GM23338 (cell line): ENCODE results near the gene CCDC194. TPM values are rescaled to one million over a fixed set of nuclear protein-coding genes. Genes with fewer than 3 reads are reported as not detected.

Source experiments
- ATAC-seq: fragments of 200-7000 bp; cut with Tn5 transposase; 3 replicates; pipeline ENCODE4 v1.9.1; 2020
- DNase-seq: peaks from one replicate; pipeline ENCODE4 v3.0.0-alpha.2; 2015; ENCODE audit warnings: low spot score
- H2AFZ ChIP-seq: fragments of 200-600 bp; sonication (generic); 2 replicates; pipeline ENCODE4 v1.8.0; 2016; ENCODE audit warnings: antibody characterized with exemption, mild to moderate bottlenecking, moderate library complexity
- H3F3A ChIP-seq: fragments of 200-600 bp; sonication (generic); replicated peaks from 2 replicates; pipeline ENCODE4 v1.8.0; 2017; ENCODE audit warnings: antibody characterized with exemption, mixed run types, low read depth
- H3K27ac ChIP-seq: fragments of 200-600 bp; sonication (generic); 2 replicates; pipeline ENCODE4 v1.6.1; 2016; ENCODE audit warnings: low read depth
- H3K27me3 ChIP-seq: fragments of 200-600 bp; sonication (generic); 2 replicates; pipeline ENCODE4 v1.8.0; 2016; ENCODE audit warnings: mild to moderate bottlenecking, mixed run types, moderate library complexity; ENCODE audit not compliant: insufficient read depth
- H3K36me3 ChIP-seq: fragments of 200-600 bp; sonication (generic); 2 replicates; pipeline ENCODE4 v1.8.0; 2016; ENCODE audit warnings: mild to moderate bottlenecking; ENCODE audit not compliant: insufficient read depth
- H3K4me1 ChIP-seq: fragments of 200-600 bp; sonication (generic); 2 replicates; pipeline ENCODE4 v1.8.0; 2016; ENCODE audit warnings: mild to moderate bottlenecking, moderate library complexity; ENCODE audit not compliant: insufficient read depth
- H3K4me2 ChIP-seq: fragments of 200-600 bp; sonication (generic); 2 replicates; pipeline ENCODE4 v1.7.1; 2017; ENCODE audit warnings: mixed run types
- H3K4me3 ChIP-seq: fragments of 200-600 bp; sonication (generic); 2 replicates; pipeline ENCODE4 v1.6.1; 2016; ENCODE audit warnings: mixed run types
- H3K79me2 ChIP-seq: fragments of 200-600 bp; sonication (generic); replicated peaks from 2 replicates; pipeline ENCODE4 v1.8.0; 2017; ENCODE audit warnings: mild to moderate bottlenecking; ENCODE audit not compliant: insufficient read depth
- H3K9me2 ChIP-seq: fragments of 200-600 bp; sonication (generic); 2 replicates; pipeline ENCODE4 v1.8.0; 2017; ENCODE audit not compliant: insufficient read depth
- H4K20me1 ChIP-seq: fragments of 200-600 bp; sonication (generic); replicated peaks from 2 replicates; pipeline ENCODE4 v1.8.0; 2017; ENCODE audit warnings: mild to moderate bottlenecking; ENCODE audit not compliant: insufficient read depth
- H3K27ac Mint-ChIP-seq: 2 replicates; pipeline ENCODE4 v1.8.0; 2020; ENCODE audit warnings: inconsistent platforms, mild to moderate bottlenecking, moderate library complexity, mixed read lengths
- H3K27me3 Mint-ChIP-seq: 3 replicates; pipeline ENCODE4 v1.8.0; 2022; ENCODE audit warnings: low read depth, mild to moderate bottlenecking, moderate library complexity, mixed read lengths, inconsistent platforms; ENCODE audit not compliant: insufficient read depth, poor library complexity
- H3K36me3 Mint-ChIP-seq: 3 replicates; pipeline ENCODE4 v1.8.0; 2021; ENCODE audit warnings: low read depth, mild to moderate bottlenecking, inconsistent platforms, moderate library complexity, mixed read lengths
- H3K4me1 Mint-ChIP-seq: 3 replicates; pipeline ENCODE4 v1.8.0; 2020; ENCODE audit warnings: mild to moderate bottlenecking, inconsistent platforms, mixed read lengths
- H3K4me3 Mint-ChIP-seq: 3 replicates; pipeline ENCODE4 v1.8.0; 2021; ENCODE audit warnings: moderate library complexity, mild to moderate bottlenecking, inconsistent platforms, mixed read lengths
- H3K9me3 Mint-ChIP-seq: 3 replicates; pipeline ENCODE4 v1.8.0; 2020; ENCODE audit warnings: moderate library complexity, mild to moderate bottlenecking, inconsistent platforms, mixed read lengths
- CREB1 ChIP-seq: fragments of 250-450 bp; sonication (Bioruptor Pico); IDR thresholded peaks from 2 replicates; pipeline ENCODE4 v1.5.0; 2020; ENCODE audit warnings: low read depth, mild to moderate bottlenecking, moderate library complexity
- EZH2 ChIP-seq: fragments of 200-600 bp; sonication (generic); IDR thresholded peaks from one replicate; pipeline ENCODE4 v1.8.0; 2017; ENCODE audit warnings: antibody characterized with exemption, mild to moderate bottlenecking, low read depth; ENCODE audit not compliant: unreplicated experiment
- EZH2phosphoT487 ChIP-seq: fragments of 200-600 bp; sonication (generic); IDR thresholded peaks from one replicate; pipeline ENCODE4 v1.8.1; 2018; ENCODE audit warnings: antibody characterized with exemption; ENCODE audit not compliant: unreplicated experiment
- JUNB ChIP-seq: IDR thresholded peaks from one replicate; pipeline ENCODE4 v1.6.1; 2016; ENCODE audit warnings: antibody characterized with exemption; ENCODE audit not compliant: unreplicated experiment
- POLR2AphosphoS5 ChIP-seq: IDR thresholded peaks from 2 replicates; pipeline ENCODE4 v1.6.1; 2016; ENCODE audit warnings: antibody characterized with exemption, low read depth
- STAT1 ChIP-seq: IDR thresholded peaks from one replicate; pipeline ENCODE4 v1.6.1; 2016; ENCODE audit warnings: antibody characterized with exemption; ENCODE audit not compliant: unreplicated experiment
- ZNF114 ChIP-seq: fragments of 250-450 bp; sonication (Bioruptor Pico); IDR thresholded peaks from 2 replicates; pipeline ENCODE4 v1.5.0; 2020; ENCODE audit warnings: mild to moderate bottlenecking, moderate library complexity
- ZNF331 ChIP-seq: fragments of 250-450 bp; sonication (Bioruptor Pico); IDR thresholded peaks from 2 replicates; pipeline ENCODE4 v1.5.0; 2020; ENCODE audit warnings: low read depth, mild to moderate bottlenecking, moderate library complexity
- polyA plus RNA-seq: library from polyadenylated mRNA; unstranded; fragments of >200 nt; fragmentation: Nextera tagmentation; extraction: Ambion mirVana; gene quantifications from 2 replicates; pipeline ENCODE4 v1.2.1, GENCODE V29; 2016
- total RNA-seq: library from RNA; depleted of rRNA; stranded (reverse); fragments of >200 nt; shearing (Covaris generic); gene quantifications from 2 replicates; pipeline ENCODE4 v1.2.3, GENCODE V29; 2014
- TF ChIP-seq, protein P1 (sequence below): IDR thresholded peaks from one replicate; pipeline ENCODE4 v1.6.1; 2018; ENCODE audit warnings: antibody characterized with exemption; ENCODE audit not compliant: unreplicated experiment
- TF ChIP-seq, protein P2 (sequence below): fragments of 250-450 bp; sonication (Bioruptor Pico); IDR thresholded peaks from 2 replicates; pipeline ENCODE4 v1.5.0; 2020; ENCODE audit warnings: mild to moderate bottlenecking, moderate library complexity
- TF ChIP-seq, protein P3 (sequence below), 2 experiments: fragments of 200-600 bp in 1 of 2; sonication (generic) in 1 of 2; conservative IDR thresholded peaks; 2 replicates each; pipeline versions ENCODE4 v1.5.1 to v1.6.1; 2016 to 2017; ENCODE audit warnings: antibody characterized with exemption in 2 of 2, low read depth in 2 of 2, mild to moderate bottlenecking in 2 of 2, moderate library complexity in 1 of 2
- TF ChIP-seq, protein P4 (sequence below): IDR thresholded peaks from 2 replicates; pipeline ENCODE4 v1.6.1; 2016; ENCODE audit warnings: antibody characterized with exemption

The CCDC194 gene
- total and polyA plus RNA-seq, 2 experiments from 2014 or later, result 0.49 TPM; not detected in 1

DNA sequence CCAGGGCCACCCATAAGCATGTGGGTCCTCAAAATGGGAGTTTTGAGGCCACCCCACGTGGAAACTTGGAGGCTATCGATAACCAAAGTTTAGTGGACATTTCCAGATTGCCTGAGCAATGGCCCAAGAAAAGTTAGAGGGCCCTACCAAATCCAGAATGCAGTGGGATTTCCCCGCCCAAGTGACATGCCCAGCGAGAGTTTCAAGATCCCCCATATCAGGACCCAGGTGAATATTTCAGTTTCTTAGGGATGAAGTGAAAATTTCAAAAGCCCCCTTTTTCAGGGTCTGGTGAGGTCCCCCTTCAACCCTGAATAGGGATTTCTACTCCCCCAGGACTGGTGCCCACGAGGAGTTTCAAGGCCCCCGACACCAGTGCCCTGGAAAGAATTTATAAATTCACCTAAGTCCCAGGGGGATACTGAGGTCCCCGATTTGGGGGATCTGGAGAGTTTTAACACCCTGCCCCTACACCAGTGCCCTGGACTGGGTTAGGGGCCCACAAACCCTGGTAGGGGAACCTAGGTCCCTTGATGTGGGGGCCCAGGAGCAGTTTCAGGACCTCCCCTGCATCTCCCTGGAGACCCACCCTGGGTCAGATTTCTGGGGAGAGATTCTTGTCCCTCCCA is 10.7 kb upstream of the CCDC194 start:
- Mint-ChIP-seq H3K9me3 (no peaks in the 10 kb centered on the region), H3K4me3 (peak overlapping the region; percentile 83), H3K4me1 (peaks cover 28% of the 10 kb centered on the region), H3K36me3 (peaks cover 9% of the 10 kb centered on the region; the same call in 2 of the 3 replicates), H3K27ac (peak overlapping the region; percentile 95), H3K27me3 (peaks cover 9% of the 10 kb centered on the region)
- TF ChIP-seq, protein P1, sequence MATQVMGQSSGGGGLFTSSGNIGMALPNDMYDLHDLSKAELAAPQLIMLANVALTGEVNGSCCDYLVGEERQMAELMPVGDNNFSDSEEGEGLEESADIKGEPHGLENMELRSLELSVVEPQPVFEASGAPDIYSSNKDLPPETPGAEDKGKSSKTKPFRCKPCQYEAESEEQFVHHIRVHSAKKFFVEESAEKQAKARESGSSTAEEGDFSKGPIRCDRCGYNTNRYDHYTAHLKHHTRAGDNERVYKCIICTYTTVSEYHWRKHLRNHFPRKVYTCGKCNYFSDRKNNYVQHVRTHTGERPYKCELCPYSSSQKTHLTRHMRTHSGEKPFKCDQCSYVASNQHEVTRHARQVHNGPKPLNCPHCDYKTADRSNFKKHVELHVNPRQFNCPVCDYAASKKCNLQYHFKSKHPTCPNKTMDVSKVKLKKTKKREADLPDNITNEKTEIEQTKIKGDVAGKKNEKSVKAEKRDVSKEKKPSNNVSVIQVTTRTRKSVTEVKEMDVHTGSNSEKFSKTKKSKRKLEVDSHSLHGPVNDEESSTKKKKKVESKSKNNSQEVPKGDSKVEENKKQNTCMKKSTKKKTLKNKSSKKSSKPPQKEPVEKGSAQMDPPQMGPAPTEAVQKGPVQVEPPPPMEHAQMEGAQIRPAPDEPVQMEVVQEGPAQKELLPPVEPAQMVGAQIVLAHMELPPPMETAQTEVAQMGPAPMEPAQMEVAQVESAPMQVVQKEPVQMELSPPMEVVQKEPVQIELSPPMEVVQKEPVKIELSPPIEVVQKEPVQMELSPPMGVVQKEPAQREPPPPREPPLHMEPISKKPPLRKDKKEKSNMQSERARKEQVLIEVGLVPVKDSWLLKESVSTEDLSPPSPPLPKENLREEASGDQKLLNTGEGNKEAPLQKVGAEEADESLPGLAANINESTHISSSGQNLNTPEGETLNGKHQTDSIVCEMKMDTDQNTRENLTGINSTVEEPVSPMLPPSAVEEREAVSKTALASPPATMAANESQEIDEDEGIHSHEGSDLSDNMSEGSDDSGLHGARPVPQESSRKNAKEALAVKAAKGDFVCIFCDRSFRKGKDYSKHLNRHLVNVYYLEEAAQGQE, result no peak
- TF ChIP-seq ZNF331, result no peak
- no peak for TF ChIP-seq EZH2
- no peak for TF ChIP-seq ZNF114 (CRISPR knock-in tag)
- TF ChIP-seq STAT1, result no peak
- TF ChIP-seq, protein P2, sequence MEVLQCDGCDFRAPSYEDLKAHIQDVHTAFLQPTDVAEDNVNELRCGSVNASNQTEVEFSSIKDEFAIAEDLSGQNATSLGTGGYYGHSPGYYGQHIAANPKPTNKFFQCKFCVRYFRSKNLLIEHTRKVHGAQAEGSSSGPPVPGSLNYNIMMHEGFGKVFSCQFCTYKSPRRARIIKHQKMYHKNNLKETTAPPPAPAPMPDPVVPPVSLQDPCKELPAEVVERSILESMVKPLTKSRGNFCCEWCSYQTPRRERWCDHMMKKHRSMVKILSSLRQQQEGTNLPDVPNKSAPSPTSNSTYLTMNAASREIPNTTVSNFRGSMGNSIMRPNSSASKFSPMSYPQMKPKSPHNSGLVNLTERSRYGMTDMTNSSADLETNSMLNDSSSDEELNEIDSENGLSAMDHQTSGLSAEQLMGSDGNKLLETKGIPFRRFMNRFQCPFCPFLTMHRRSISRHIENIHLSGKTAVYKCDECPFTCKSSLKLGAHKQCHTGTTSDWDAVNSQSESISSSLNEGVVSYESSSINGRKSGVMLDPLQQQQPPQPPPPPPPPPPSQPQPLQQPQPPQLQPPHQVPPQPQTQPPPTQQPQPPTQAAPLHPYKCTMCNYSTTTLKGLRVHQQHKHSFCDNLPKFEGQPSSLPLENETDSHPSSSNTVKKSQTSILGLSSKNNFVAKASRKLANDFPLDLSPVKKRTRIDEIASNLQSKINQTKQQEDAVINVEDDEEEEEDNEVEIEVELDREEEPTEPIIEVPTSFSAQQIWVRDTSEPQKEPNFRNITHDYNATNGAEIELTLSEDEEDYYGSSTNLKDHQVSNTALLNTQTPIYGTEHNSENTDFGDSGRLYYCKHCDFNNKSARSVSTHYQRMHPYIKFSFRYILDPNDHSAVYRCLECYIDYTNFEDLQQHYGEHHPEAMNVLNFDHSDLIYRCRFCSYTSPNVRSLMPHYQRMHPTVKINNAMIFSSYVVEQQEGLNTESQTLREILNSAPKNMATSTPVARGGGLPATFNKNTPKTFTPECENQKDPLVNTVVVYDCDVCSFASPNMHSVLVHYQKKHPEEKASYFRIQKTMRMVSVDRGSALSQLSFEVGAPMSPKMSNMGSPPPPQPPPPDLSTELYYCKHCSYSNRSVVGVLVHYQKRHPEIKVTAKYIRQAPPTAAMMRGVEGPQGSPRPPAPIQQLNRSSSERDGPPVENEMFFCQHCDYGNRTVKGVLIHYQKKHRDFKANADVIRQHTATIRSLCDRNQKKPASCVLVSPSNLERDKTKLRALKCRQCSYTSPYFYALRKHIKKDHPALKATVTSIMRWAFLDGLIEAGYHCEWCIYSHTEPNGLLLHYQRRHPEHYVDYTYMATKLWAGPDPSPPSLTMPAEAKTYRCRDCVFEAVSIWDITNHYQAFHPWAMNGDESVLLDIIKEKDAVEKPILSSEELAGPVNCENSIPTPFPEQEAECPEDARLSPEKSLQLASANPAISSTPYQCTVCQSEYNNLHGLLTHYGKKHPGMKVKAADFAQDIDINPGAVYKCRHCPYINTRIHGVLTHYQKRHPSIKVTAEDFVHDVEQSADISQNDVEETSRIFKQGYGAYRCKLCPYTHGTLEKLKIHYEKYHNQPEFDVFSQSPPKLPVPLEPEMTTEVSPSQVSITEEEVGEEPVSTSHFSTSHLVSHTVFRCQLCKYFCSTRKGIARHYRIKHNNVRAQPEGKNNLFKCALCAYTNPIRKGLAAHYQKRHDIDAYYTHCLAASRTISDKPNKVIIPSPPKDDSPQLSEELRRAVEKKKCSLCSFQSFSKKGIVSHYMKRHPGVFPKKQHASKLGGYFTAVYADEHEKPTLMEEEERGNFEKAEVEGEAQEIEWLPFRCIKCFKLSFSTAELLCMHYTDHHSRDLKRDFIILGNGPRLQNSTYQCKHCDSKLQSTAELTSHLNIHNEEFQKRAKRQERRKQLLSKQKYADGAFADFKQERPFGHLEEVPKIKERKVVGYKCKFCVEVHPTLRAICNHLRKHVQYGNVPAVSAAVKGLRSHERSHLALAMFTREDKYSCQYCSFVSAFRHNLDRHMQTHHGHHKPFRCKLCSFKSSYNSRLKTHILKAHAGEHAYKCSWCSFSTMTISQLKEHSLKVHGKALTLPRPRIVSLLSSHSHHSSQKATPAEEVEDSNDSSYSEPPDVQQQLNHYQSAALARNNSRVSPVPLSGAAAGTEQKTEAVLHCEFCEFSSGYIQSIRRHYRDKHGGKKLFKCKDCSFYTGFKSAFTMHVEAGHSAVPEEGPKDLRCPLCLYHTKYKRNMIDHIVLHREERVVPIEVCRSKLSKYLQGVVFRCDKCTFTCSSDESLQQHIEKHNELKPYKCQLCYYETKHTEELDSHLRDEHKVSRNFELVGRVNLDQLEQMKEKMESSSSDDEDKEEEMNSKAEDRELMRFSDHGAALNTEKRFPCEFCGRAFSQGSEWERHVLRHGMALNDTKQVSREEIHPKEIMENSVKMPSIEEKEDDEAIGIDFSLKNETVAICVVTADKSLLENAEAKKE (CRISPR knock-in tag), result no peak
- no peak for TF ChIP-seq JUNB
- TF ChIP-seq, protein P3, sequence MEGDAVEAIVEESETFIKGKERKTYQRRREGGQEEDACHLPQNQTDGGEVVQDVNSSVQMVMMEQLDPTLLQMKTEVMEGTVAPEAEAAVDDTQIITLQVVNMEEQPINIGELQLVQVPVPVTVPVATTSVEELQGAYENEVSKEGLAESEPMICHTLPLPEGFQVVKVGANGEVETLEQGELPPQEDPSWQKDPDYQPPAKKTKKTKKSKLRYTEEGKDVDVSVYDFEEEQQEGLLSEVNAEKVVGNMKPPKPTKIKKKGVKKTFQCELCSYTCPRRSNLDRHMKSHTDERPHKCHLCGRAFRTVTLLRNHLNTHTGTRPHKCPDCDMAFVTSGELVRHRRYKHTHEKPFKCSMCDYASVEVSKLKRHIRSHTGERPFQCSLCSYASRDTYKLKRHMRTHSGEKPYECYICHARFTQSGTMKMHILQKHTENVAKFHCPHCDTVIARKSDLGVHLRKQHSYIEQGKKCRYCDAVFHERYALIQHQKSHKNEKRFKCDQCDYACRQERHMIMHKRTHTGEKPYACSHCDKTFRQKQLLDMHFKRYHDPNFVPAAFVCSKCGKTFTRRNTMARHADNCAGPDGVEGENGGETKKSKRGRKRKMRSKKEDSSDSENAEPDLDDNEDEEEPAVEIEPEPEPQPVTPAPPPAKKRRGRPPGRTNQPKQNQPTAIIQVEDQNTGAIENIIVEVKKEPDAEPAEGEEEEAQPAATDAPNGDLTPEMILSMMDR (conservative IDR thresholded peaks at IDR 0.05; ENCODE audit: low read depth in 2 of 2), result no peak
- no peak for TF ChIP-seq CREB1 (CRISPR knock-in tag)
- no peak for TF ChIP-seq POLR2AphosphoS5
- TF ChIP-seq, protein P4, sequence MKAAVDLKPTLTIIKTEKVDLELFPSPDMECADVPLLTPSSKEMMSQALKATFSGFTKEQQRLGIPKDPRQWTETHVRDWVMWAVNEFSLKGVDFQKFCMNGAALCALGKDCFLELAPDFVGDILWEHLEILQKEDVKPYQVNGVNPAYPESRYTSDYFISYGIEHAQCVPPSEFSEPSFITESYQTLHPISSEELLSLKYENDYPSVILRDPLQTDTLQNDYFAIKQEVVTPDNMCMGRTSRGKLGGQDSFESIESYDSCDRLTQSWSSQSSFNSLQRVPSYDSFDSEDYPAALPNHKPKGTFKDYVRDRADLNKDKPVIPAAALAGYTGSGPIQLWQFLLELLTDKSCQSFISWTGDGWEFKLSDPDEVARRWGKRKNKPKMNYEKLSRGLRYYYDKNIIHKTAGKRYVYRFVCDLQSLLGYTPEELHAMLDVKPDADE, result no peak
- TF ChIP-seq EZH2phosphoT487, result no peak
- Histone ChIP-seq H4K20me1 (no peaks in the 10 kb centered on the region), H3K4me3 (peak overlapping the region; percentile 62), H3F3A (0 out of 2 replicates have a peak, but pooled peaks cover 7% of the 10 kb centered on the region), H3K27ac (peak overlapping the region; percentile 90), H2AFZ (0 out of 2 replicates have a peak overlapping the region, but pooled peaks have one; percentile 47), H3K36me3 (no peaks in the 10 kb centered on the region), H3K9me2 (no peaks in the 10 kb centered on the region), H3K79me2 (no peaks in the 10 kb centered on the region), H3K27me3 (no peaks in the 10 kb centered on the region), H3K4me2 (peak overlapping the region; percentile 85), H3K4me1 (peaks cover 17% of the 10 kb centered on the region)
- ATAC-seq (no peak), DNase-seq (no peak)
